ENCODE measurements around the gene UAP1L1.

- TF ChIP-seq, protein P1, sequence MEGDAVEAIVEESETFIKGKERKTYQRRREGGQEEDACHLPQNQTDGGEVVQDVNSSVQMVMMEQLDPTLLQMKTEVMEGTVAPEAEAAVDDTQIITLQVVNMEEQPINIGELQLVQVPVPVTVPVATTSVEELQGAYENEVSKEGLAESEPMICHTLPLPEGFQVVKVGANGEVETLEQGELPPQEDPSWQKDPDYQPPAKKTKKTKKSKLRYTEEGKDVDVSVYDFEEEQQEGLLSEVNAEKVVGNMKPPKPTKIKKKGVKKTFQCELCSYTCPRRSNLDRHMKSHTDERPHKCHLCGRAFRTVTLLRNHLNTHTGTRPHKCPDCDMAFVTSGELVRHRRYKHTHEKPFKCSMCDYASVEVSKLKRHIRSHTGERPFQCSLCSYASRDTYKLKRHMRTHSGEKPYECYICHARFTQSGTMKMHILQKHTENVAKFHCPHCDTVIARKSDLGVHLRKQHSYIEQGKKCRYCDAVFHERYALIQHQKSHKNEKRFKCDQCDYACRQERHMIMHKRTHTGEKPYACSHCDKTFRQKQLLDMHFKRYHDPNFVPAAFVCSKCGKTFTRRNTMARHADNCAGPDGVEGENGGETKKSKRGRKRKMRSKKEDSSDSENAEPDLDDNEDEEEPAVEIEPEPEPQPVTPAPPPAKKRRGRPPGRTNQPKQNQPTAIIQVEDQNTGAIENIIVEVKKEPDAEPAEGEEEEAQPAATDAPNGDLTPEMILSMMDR (IDR thresholded peaks at IDR 0.05): no peak
- TF ChIP-seq ZFX (IDR thresholded peaks at IDR 0.05; ENCODE audit: borderline replicate concordance): no peak
These were observed 24.0 kb upstream of the UAP1L1 start for GRCh38 chr9:137052998-137053943.
